KMS-11 (cell line): ENCODE results near the gene TMEM272.

Experiments
- H2AFZ ChIP-seq: fragments of 200-600 bp; sonication (generic); 2 replicates; pipeline ENCODE4 v1.6.1; 2016; ENCODE audit warnings: antibody characterized with exemption, mixed run types, low read depth
- H3K27ac ChIP-seq: fragments of 200-600 bp; sonication (generic); 2 replicates; pipeline ENCODE4 v1.6.1; 2016; ENCODE audit warnings: mild to moderate bottlenecking, mixed run types
- H3K27me3 ChIP-seq: fragments of 200-600 bp; sonication (generic); 2 replicates; pipeline ENCODE4 v1.6.1; 2017; ENCODE audit warnings: mild to moderate bottlenecking, low read depth, mixed run types, moderate library complexity; ENCODE audit not compliant: insufficient read depth
- H3K36me3 ChIP-seq: fragments of 200-600 bp; sonication (generic); 2 replicates; pipeline ENCODE4 v1.6.1; 2017; ENCODE audit warnings: mild to moderate bottlenecking, mixed run types; ENCODE audit not compliant: insufficient read depth
- H3K4me1 ChIP-seq: fragments of 200-600 bp; sonication (generic); 2 replicates; pipeline ENCODE4 v1.6.1; 2016; ENCODE audit warnings: mild to moderate bottlenecking, low read depth, mixed run types; ENCODE audit not compliant: poor library complexity, severe bottlenecking
- H3K4me2 ChIP-seq: fragments of 200-600 bp; sonication (generic); 2 replicates; pipeline ENCODE4 v1.7.0; 2016; ENCODE audit warnings: mild to moderate bottlenecking, mixed run types
- H3K4me3 ChIP-seq: fragments of 200-600 bp; sonication (generic); IDR thresholded peaks from 2 replicates; pipeline ENCODE4 v1.6.1; 2017; ENCODE audit warnings: low read depth, low read length, mixed read lengths; ENCODE audit not compliant: insufficient read depth
- H3K79me2 ChIP-seq: fragments of 200-600 bp; sonication (generic); 2 replicates; pipeline ENCODE4 v1.6.1; 2016; ENCODE audit warnings: low read depth, mixed run types; ENCODE audit not compliant: insufficient read depth
- H3K9ac ChIP-seq: fragments of 200-600 bp; sonication (generic); 2 replicates; pipeline ENCODE4 v1.6.1; 2016; ENCODE audit warnings: mild to moderate bottlenecking, mixed run types
- H4K20me1 ChIP-seq: fragments of 200-600 bp; sonication (generic); 2 replicates; pipeline ENCODE4 v1.6.1; 2016; ENCODE audit warnings: mild to moderate bottlenecking, mixed run types; ENCODE audit not compliant: insufficient read depth
- TF ChIP-seq, protein P1 (sequence below): fragments of 200-600 bp; sonication (generic); conservative IDR thresholded peaks from 2 replicates; pipeline ENCODE4 v1.6.1; 2017; ENCODE audit warnings: low read depth, mild to moderate bottlenecking, antibody characterized with exemption, low read length, moderate library complexity, mixed read lengths

TMEM272 gene

DNA sequence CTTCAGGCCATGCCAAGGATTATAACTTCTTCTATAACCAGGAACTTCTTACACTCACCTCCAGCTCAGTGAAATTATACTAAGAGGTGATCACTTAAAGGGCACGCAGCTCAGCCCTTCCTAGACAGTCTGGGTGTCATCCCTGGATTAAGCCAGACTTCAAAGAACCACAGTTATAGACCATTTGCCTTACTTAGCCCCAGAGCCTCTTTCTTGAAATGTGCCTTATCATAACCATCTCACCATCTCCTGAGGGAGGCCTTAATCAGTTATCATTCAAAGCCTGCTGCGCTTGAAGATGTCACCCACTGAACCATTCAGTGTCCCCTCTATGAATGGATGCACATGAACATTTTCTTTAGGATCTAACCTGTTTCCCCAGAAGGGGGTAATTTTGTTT lies 30.9 kb downstream of the TMEM272 start:
- no peak overlapping the region for H2AFZ ChIP-seq
- H3K27ac ChIP-seq = no peak overlapping the region
- no peaks in the 10 kb centered on the region for H3K27me3 ChIP-seq
- H3K79me2 ChIP-seq = no peaks in the 10 kb centered on the region
- H3K4me3 ChIP-seq = no peak overlapping the region
- H3K4me1 ChIP-seq = peaks cover 10% of the 10 kb centered on the region
- no peak overlapping the region for H3K9ac ChIP-seq
- TF ChIP-seq, protein P1, sequence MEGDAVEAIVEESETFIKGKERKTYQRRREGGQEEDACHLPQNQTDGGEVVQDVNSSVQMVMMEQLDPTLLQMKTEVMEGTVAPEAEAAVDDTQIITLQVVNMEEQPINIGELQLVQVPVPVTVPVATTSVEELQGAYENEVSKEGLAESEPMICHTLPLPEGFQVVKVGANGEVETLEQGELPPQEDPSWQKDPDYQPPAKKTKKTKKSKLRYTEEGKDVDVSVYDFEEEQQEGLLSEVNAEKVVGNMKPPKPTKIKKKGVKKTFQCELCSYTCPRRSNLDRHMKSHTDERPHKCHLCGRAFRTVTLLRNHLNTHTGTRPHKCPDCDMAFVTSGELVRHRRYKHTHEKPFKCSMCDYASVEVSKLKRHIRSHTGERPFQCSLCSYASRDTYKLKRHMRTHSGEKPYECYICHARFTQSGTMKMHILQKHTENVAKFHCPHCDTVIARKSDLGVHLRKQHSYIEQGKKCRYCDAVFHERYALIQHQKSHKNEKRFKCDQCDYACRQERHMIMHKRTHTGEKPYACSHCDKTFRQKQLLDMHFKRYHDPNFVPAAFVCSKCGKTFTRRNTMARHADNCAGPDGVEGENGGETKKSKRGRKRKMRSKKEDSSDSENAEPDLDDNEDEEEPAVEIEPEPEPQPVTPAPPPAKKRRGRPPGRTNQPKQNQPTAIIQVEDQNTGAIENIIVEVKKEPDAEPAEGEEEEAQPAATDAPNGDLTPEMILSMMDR = no peak
- no peak overlapping the region for H3K4me2 ChIP-seq
- no peaks in the 10 kb centered on the region for H4K20me1 ChIP-seq
- no peaks in the 10 kb centered on the region for H3K36me3 ChIP-seq

DNA sequence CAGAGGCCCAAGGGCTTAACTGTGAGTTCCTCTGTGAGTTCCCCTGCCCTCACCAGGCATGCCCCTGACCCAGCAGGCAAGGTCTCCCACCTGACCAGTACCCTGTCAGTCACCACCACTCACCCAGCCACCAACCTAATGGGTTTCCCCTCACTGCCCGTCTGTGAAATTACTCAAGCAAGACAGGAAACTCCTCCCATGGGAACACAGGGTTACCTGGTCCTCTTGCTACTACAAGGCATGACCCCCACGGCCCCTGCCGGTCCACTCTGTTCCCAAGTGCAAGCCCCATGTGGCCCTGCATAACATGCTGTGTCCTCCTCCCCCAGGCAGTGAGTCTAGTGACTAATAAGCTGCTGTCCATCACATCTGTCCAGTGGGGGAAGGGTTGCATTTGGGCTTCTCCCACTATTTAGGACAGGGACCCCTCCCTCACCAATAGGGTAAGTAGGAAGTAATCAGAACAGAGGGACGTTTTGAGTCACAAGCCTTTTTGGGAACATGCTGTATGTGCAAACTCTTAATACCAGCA lies 33.0 kb downstream of the TMEM272 start:
- Histone ChIP-seq H3K4me3 (no peak overlapping the region), H3K36me3 (no peaks in the 10 kb centered on the region), H3K4me1 (peaks cover 10% of the 10 kb centered on the region), H3K4me2 (no peak overlapping the region), H3K79me2 (no peaks in the 10 kb centered on the region), H3K9ac (no peak overlapping the region), H2AFZ (no peak overlapping the region), H3K27ac (no peak overlapping the region), H4K20me1 (no peaks in the 10 kb centered on the region), H3K27me3 (no peaks in the 10 kb centered on the region)
- TF ChIP-seq, protein P1 = no peak

DNA sequence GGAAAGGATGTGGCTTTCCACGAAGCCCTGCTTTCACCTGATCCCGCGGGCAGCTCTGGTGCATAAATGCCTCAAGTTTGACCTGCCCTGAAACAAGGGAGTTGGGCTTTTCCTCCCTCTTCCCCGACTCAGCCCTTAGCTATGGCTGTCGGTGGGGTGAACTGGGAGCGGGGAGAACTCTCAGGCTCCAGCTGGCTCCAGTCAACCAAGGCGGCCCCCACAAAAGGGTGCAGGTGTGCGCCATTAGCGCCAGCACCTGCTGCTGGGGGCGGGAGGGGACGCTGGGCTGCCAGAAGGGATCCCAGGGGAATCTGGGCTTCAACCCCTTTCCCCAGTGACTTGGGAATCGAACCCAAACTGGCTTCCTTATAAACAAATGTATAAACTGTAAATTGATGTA lies 33.9 kb downstream of the TMEM272 start:
- H3K4me1 ChIP-seq = peaks cover 10% of the 10 kb centered on the region
- no peaks in the 10 kb centered on the region for H3K27me3 ChIP-seq
- H2AFZ ChIP-seq = no peak overlapping the region
- no peaks in the 10 kb centered on the region for H4K20me1 ChIP-seq
- no peaks in the 10 kb centered on the region for H3K36me3 ChIP-seq
- no peaks in the 10 kb centered on the region for H3K79me2 ChIP-seq
- no peak overlapping the region for H3K4me3 ChIP-seq
- no peak overlapping the region for H3K4me2 ChIP-seq
- TF ChIP-seq, protein P1 = no peak
- no peak overlapping the region for H3K27ac ChIP-seq
- H3K9ac ChIP-seq = no peak overlapping the region

DNA sequence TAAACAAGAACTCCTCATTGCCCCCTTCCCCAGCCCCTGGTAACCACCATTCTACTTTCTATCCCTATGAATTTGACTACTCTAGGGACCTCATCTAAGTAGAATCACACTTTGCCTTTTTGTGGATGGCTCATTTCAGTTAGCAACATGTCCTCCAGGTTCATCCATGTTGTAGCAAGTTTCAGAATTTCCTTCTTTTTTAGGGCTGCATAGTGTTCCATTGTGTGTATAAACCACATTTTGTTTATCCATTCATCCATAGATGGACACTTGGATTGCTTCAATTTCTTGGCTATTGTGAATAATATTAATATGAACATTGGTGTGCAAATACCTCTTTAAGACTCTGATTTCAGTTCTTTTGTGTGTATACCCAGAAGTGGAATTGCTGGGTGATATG lies 36.2 kb downstream of the TMEM272 start:
- Histone ChIP-seq H3K4me3 (no peak overlapping the region), H3K9ac (no peak overlapping the region), H3K36me3 (no peaks in the 10 kb centered on the region), H3K4me1 (peaks cover 3% of the 10 kb centered on the region), H3K79me2 (no peaks in the 10 kb centered on the region), H2AFZ (no peak overlapping the region), H3K27ac (no peak overlapping the region), H4K20me1 (no peaks in the 10 kb centered on the region), H3K4me2 (no peak overlapping the region), H3K27me3 (no peaks in the 10 kb centered on the region)
- TF ChIP-seq, protein P1 = no peak

DNA sequence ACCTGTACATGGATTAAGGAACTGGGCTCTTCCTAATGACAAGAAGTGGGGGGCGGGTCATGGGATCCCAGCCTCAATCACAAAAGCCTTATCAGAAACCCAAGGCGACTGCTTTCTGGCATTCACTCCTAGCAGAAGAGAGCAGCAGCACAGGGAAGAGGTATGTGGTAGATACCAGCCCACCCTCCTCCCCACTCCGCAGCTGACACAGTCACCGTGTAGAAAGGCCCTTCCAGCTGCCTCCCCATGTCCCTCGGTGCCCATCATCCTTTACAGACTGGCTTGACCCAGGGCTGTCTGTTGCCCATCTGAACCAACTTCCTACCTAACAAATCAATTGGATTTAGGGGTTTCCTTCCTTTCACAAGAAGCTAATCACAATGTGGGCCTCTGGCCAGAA lies 37.9 kb downstream of the TMEM272 start:
- Histone ChIP-seq H4K20me1 (no peaks in the 10 kb centered on the region), H3K79me2 (no peaks in the 10 kb centered on the region), H3K4me3 (no peak overlapping the region), H3K36me3 (no peaks in the 10 kb centered on the region), H3K27me3 (no peaks in the 10 kb centered on the region), H3K4me1 (peaks cover 13% of the 10 kb centered on the region), H2AFZ (no peak overlapping the region), H3K4me2 (no peak overlapping the region), H3K27ac (no peak overlapping the region), H3K9ac (no peak overlapping the region)
- TF ChIP-seq, protein P1 = no peak
